HG03457 (cell line): ENCODE data around the gene BBLN.
A peak's percentile ranks its signal among the peaks of the same experiment; 100 is the strongest.
"Not testable (repeated sequence)": the region's sequence is repeated elsewhere in the genome, so short reads cannot be mapped to it uniquely, and the experiment has no call there.

Experiments
- ATAC-seq: cut with Tn5 transposase; IDR thresholded peaks from one replicate; pipeline ENCODE4 v1.9.1; 2021; ENCODE audit warnings: moderate number of reproducible peaks; ENCODE audit not compliant: unreplicated experiment

Gene BBLN

DNA sequence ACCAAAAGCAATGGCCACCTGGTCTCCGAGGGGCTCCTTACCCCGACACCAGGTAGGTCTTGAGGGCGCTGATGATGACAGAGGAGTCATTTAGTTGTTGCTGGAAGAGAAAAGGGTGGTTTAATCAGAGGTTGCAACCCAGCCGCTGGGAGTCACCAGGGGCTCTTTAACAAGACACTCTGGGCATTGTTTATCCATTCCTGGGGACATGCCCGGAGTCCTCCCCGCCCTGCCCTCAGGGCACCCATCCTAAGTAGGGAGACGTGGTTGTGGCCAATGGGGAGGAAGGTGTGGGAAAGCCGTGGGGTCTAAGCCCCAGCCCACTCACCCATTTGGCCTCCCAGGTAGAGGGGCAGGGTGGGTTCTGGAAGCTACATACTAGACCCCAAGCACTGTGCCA, 35.6 kb upstream of the BBLN start:
- ATAC-seq = no peak

- ATAC-seq = no peak
These were observed 35.0 kb upstream of the BBLN start for GRCh38 chr9:128124873-128125579.

GRCh38 chr9:128125580-128126354, 34.3 kb upstream of the BBLN start:
- no peak for ATAC-seq

DNA sequence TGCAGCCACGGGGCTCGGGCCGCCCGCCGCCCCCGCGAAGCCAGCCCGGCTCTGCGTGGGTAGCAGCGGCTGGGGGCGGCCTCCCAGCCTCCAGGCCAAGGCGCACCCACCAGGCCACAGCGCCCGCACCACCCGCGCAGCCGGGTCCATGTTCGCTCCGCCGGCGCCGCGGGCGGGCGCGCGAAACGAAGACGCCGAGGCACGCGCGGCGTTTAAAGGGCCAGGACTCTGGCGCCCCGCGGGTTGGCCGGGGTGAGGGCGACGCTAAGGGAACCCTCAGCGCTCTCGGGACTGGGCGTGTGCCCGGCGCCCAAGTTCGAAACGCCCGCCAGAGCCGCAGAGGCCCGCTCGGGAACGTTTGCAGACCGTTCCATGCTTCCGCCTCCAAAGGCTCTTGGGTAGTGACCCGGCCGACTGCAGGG, 32.5 kb upstream of the BBLN start, which contains the start of gene PTGES2:
PTGES2 (minus strand) TSS at position 162 of the 422 bp plus-strand sequence; CDS start at position 150, 12 bp downstream.
- peak; percentile 37 for ATAC-seq

GRCh38 chr9:128127990-128128835, 31.9 kb upstream of the BBLN start:
- peak; percentile 46 for ATAC-seq

DNA sequence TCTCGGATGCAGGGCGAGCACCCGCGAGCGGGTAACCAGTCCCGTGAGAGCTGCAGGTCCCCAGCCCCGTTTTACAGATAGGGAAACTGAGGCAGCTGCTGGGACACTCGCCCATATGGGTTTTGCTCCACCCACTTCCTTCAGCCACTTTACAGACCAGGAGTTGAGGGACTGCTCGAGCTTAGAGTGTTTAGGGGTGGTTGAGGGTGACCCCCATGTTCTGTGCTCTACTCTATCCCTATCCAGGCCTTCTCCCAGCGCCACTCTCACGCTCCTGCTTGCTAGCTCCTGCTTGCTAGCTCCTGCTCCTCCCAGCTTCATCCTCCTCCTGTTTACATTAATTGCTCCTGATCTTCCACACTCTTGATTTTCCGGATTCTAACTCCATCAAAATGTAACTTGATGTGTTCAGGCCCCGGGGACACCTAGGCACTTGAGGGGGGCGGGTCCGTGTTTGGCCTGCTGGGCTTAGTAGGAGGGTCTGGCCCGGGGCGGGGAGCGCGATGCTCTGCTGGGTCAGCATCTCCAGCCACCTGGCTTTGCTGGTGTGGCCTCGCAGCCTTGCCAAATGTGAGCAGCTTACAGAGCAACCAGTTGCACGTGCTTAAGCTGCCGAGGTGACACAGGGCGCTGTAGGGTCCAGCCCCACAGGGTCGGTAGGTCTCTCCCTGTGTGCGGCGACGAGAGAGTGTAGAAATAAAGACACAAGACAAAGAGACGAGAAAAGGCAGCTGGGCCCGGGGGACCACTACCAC, 31.1 kb upstream of the BBLN start:
- no peak for ATAC-seq

GRCh38 chr9:128129976-128130590, 30.0 kb upstream of the BBLN start:
- not testable (repeated sequence) for ATAC-seq

DNA sequence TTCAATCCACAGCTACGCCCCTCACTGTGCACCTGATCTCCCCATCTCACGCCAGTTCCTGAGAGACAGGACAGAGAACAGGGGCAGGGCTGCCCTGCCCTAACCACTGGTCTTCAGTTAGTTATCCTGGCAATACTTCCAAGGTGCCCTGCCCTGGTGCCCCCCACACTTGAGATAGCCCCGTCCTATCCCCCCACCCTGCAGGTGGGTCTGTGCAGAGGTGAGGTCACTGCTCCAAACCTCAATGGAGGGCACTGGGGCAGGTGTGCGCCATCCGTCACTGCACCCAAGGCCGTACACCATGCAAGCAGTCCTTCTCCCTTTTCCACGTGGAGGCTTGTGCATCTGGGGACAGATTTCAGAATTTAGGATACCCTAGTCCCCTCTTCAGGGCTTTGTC, 29.4 kb upstream of the BBLN start:
- ATAC-seq = not testable (repeated sequence)

GRCh38 chr9:128131346-128131745, 28.7 kb upstream of the BBLN start:
- ATAC-seq = not testable (repeated sequence)

GRCh38 chr9:128132139-128132538, 27.9 kb upstream of the BBLN start:
- not testable (repeated sequence) for ATAC-seq

DNA sequence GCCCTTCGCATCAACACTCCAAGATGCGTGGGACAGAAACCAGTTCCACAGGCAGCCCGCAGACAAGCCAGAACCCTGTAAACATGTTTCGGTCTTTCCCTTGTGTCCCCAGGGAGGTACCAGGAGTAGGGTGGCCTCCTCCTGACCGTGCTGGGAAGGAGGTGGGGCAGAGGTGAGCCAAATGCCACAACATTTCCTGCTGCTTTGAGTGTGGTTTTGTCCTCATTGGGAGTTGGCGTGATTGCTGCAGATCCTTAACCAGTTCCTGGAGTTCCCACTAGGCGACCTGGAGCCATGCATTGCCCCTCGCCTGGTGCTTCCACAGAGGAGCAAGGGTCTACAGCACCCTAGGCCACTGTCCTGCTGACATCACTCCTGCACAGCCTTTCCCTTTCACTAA, 24.5 kb upstream of the BBLN start:
- not testable (repeated sequence) for ATAC-seq

DNA sequence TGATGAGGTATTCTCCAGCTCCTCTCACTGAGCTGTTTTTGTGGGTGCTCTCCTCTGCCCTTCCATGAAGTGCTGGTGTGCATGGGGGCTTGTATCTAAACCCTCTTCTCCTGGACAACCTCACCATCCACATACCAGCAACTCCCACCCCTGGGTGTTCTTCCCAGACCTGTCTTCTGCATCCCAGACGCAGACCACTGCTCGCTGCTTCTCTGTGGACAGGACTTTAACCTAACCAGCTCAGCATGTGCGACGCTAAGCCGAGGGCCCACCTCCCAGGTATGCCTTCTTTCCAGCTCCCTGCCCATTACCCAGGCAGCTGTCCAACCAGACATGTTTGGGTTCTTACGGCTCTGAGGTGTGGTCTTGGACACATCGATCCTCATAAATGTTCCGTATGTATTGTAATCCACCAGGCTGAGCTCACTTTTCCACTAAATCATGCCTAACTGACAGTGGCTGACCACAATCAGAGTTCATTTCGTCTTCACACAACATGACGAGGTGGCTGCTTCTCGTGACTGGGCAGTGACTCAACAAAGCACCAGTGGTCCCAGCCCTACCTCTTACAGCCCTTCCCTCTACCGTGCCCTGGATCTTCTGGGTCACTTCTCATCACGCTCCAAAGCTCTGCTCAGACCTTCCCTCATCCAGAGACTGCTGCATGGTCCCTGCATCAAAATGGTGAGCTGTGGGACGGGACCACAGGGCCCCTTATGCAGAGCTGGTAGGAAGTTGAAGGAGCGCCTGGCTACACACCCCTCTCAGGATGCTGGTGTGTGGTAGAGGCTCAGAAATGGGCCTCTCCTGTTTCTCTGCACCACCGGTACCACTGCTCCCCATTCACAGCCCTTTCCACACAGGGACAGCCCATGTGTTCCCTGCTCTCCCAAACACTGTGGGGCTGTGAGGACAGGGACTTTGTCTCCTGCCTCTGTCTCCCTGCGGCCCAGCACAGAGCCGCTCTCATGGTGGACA, 23.0 kb upstream of the BBLN start:
- no peak for ATAC-seq

DNA sequence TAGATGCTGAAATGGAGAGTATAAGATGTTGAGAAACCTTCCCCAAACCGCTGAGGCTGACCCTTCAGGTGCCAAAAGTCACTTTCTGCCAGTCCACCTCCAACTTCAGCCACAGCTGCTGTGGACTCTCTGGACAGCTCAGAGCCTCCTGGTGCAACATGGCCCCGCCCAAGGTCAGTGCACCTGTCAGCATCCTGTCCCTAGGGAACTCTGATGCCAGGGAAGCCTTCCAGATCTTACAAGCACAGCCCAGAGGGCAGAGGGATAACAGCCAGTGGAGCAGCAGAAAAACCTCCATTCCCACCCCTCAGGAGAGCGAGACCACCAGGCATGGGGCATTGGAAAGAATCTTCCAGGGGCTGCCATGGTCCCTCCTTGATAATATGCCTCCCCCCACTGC, 22.1 kb upstream of the BBLN start:
- no peak for ATAC-seq

DNA sequence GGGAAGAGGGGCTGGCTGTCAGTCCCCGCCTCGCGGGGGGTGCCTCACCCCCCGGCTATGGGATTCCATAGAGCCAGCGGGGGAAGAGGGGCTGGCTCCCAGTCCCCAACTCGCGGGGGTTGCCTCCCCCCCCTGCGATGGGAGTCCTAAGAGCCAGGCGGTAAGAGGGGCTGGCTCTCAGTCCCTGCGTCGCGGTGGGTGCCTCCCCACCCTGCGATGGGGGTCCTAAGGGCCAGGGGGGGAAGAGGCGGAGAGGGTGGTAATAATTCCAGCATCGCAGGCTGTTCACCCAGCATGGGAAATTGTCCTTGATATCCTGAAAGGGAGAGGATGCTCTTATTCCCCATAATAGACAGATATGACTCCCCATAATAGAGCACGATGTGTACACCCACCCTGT, 20.4 kb upstream of the BBLN start:
- no peak for ATAC-seq

- no peak for ATAC-seq
These were observed 18.5 kb upstream of the BBLN start for GRCh38 chr9:128141604-128142003.

DNA sequence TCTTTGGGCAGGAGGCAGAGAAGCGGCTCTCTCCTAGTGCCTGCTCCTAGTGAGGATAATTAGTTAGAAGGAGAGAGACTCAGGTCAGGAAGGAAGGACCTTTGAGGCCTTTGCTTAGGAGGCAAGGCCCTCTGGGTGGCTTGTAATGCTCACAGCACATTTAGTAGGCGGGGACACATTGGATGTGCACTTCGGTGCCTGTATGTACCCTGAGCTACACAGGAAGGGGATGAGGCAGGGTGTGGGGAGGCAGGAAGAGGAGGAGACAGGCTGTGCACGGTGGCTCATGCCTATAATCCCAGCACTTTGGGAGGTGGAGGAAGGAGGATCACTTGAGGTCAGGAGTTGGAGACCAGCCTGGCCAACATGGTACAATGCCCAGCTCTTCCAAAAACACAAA, 18.0 kb upstream of the BBLN start:
- no peak for ATAC-seq

DNA sequence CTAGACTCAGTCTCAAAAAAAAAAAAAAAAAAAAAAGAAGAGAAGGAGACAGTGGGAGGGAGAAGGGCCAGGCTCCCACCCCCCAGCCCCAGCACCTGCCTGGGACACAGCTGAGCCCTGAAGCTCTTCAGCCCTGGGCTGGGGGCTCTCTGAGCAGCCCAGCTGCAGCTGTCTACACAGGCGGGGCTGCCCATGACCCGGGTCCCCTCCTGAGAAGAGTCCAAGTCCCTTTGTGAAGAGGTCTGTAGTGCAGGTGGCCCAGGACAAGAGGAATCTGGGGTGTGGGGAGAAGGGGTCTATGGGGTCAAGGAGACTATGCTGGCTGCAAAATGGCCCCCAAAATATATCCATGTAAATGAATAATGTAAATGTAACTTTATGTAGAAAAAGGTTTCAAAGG, 17.5 kb upstream of the BBLN start:
- ATAC-seq = no peak

GRCh38 chr9:128143525-128144238, 16.4 kb upstream of the BBLN start:
- no peak for ATAC-seq
